Activated CD8-positive, alpha-beta memory T cell treated with anti-CD3 and anti-CD28 coated beads for 36 hours (primary cell): ENCODE results near the gene USP2. TPM values are rescaled to one million over a fixed set of nuclear protein-coding genes. Genes with fewer than 3 reads are reported as not detected.

Experiments used
- CTCF ChIA-PET: fragments of 350-600 bp; sonication (Branson Sonifier 250); formaldehyde crosslinking; loops from one replicate; lab custom pipeline; 2021; ENCODE audit warnings: antibody characterized with exemption; lab: Charles Lee
- POLR2A ChIA-PET: fragments of 350-600 bp; sonication (Branson Sonifier 250); formaldehyde crosslinking; loops from one replicate; lab custom pipeline; 2021; ENCODE audit warnings: antibody characterized with exemption; lab: Charles Lee
- total RNA-seq, 2 experiments: library from RNA; stranded (reverse); gene quantifications; one replicate each; pipeline ENCODE4 v1.2.3, GENCODE V29; 2021

USP2 gene
- total RNA-seq, 2 experiments from 2014 or later: 0.44 to 1.1 TPM

DNA sequence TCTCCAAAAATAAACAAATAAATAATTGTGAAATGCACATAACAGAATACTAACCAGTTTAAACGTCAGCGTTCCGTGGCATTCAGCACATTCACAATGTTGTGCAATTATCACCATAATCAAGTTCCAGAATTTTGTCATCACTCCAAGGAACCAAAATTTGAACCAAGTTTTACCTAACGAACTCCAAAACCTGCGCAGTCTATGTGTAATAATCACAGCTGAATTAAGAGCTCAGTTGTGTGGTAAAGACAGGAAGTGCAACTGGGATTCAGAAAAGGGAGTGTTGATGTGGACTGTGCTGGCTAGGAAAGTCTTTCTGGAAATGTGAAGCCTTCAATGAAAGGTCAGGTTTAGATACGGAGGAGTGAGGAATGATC lies 59.1 kb downstream of the USP2 start:
- ChIA-PET POLR2A (no interaction called here), CTCF (interaction anchor here (1.0 to 8.6 kb wide), 9 partner anchors 14 to 312 kb away, joined by 3 to 122 read pairs (median 4); partner anchors contain the start of genes C1QTNF5, CBL, NLRX1 and RNF26)

DNA sequence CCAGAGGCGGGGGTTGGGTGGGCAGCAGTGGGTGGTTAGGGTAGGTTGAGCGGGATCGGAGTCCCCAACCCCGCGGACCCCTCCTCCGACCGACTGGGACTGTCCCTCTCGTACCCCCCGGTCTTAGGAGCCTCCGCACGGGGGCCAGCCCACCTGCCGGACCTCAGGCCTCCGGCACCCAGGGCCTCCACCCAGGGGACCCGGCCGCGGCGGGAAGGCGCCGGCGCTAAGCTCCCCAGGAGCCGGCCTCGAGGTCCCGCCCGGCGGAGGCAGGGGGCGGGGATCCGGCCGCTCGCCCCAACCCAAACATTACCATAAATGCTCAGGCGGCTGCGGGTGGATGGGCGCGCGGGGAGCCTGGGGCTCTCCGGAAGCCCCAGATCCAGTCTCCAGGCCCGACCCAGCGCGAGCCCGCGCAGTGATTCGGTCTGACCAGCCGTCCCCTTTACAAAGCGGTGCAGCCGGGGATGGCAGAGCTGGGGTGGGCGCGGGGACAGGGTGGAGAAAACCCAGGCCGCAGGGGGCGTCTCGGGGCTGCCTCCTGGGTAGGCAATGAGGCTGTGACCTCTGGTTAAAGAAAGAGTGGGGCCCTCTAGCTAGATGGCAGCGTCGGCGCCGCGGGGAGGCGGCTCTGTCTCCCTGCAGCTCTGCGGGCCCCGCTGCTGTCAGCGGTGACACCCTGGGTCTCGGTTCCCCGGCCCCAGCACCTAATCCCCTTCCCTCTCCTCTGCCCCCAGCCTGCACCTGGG lies 60.5 kb downstream of the USP2 start:
- POLR2A ChIA-PET: interaction anchor here (0.5 to 1.4 kb wide), 2 partner anchors 115 to 236 kb away, joined by 4 to 8 read pairs; partner anchors contain the start of gene CBL

DNA sequence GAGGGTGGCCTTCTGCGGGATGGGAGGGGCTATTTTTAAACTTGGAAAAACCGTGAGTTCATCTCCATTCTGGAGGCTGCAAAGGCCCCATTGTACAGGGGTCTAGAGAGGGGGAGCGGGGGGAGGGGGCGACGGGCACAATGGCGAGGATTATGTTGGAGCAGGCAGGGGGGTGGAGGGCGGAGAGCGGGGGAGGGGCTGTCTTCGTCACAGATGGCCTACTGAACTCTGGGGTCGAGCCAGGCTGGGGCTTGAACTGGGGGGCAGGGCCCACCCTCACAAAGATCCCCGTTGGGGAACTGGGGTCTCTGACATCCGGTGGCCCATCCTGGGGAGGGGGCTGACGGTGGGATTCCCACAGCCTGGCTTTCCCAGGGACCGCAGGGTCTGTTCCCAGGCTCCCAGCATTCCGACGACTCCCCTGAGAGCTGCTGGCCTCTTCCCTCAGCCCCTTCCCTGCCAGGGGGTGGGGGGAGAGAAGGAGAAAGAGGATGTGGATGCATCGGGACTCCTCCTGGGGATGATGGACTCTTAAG lies 61.2 kb downstream of the USP2 start:
- POLR2A ChIA-PET: interaction anchor here (0.5 to 1.4 kb wide), 2 partner anchors 114 to 235 kb away, joined by 4 to 8 read pairs; partner anchors contain the start of gene CBL
- CTCF ChIA-PET: interaction anchor here (1.2 to 8.6 kb wide), 3 partner anchors 11 to 37 kb away, joined by 3 to 122 read pairs (median 4); partner anchors contain the start of genes C1QTNF5 and RNF26

More for the DNA sequence above, 60.5 kb downstream of the USP2 start:
- CTCF ChIA-PET: interaction anchor here (0.5 to 8.6 kb wide), 10 partner anchors 12 to 152 kb away, joined by 3 to 122 read pairs (median 4); partner anchors contain the start of genes C1QTNF5, CBL, NLRX1 and RNF26

DNA sequence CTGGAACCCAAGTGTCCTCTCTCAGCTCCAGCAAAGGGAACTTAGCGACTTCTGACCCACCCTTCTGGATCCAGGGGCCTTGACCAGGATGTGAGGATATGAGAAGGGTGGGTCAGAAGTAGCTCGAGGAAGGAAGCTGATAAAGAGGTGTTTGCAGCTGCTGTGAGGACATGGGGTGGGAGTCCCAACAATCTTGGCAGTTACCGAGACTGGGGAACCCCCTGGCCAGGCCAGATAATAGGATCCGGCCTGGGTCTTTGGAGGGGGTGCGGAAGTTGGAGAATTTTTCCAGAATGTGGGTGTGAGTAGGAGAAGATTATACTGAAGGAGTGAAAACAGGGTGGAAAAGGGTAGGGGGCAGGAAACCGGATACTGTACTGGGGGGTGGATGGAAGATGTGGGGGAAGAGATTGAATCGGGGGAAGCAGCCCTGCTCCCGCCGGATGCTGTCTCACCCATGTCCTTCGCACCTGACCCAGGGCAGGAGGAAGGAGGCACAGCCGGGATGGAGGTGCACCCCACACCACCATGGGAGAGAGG lies 61.7 kb downstream of the USP2 start:
- ChIA-PET POLR2A (no interaction called here), CTCF (interaction anchor here (1.0 kb wide), 1 partner anchor 14 kb away, joined by 3 read pairs; the partner anchor contains the start of gene RNF26)

DNA sequence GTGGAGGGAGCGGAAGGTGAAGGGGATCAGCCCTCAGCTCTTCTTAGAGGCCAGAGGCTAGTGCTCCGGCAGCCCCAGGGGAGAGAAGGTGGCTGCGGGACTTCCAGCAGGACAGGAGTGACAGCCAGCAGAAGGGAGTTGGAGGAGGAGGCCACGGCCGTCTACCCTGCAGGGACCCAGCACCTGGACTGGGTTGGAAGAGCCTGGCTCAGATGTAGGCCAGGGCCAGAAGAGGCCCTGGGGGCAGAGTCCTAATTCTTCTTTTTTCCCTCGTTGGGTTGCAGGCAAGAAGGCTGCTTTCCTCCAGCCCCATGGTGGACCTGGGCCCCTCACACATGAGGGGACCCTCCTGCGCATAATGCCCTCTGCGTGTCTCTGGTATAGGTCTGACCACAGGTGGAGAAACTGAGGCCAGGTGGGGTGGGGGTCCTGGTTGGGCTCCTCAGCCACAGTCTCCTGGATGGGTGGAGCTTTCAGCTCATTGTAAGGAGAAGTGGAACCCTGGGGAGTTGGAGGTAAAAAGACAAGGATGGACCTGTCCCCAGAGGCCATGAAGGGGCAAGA lies 62.3 kb downstream of the USP2 start:
- ChIA-PET POLR2A (interaction anchor here (1.0 kb wide), 1 partner anchor 113 kb away, joined by 3 read pairs; the partner anchor contains the start of gene CBL), CTCF (interaction anchor here (1.0 to 1.2 kb wide), 2 partner anchors 15 to 122 kb away, joined by 3 read pairs; partner anchors contain the start of gene RNF26)

DNA sequence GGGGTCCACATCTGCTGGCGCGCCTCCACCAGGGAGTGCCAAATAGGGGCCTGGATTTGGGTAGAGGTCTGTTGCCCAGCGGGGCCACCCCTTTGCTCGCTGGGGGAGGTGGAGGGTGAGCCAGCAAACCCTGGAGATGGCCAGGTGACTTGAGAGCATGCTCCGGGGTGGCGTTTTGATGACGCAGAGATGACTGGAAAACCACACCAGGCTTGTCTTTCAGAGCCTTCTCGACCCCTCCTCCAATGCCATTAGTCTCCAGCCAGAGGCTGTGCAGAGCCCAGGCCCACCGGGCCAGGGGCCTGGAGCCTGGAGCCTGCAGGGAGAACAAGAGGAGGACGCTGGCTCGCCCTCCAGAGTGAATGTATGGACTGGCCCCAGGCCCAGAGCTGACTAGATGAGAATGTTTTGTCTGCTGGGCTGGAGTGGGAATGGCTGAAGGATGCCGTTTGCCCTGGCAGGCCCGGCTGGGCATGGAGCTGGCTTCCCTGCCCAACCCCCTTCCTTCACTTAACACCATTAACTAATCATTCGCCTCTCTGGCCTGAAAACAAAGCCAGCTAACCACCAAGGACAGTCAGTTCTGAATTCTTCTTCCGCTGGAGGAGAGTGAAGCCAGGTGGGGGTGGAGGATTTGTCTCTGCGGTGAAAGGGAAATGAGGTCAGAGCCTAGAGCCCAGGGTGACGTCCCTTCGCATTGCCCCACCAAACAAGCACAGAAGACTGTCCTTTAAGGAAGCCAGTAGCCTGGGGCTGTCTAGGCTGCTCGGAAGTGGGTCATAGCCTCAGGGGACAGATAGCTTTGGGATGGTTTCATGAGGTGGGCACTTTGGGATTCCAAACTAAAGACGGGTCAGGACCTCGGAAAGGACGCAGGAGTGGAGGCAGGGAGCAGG lies 63.0 kb downstream of the USP2 start:
- CTCF ChIA-PET: interaction anchor here (1.0 to 1.2 kb wide), 3 partner anchors 16 to 121 kb away, joined by 3 read pairs; partner anchors contain the start of gene RNF26
- POLR2A ChIA-PET: interaction anchor here (1.0 kb wide), 1 partner anchor 112 kb away, joined by 3 read pairs; the partner anchor contains the start of gene CBL

DNA sequence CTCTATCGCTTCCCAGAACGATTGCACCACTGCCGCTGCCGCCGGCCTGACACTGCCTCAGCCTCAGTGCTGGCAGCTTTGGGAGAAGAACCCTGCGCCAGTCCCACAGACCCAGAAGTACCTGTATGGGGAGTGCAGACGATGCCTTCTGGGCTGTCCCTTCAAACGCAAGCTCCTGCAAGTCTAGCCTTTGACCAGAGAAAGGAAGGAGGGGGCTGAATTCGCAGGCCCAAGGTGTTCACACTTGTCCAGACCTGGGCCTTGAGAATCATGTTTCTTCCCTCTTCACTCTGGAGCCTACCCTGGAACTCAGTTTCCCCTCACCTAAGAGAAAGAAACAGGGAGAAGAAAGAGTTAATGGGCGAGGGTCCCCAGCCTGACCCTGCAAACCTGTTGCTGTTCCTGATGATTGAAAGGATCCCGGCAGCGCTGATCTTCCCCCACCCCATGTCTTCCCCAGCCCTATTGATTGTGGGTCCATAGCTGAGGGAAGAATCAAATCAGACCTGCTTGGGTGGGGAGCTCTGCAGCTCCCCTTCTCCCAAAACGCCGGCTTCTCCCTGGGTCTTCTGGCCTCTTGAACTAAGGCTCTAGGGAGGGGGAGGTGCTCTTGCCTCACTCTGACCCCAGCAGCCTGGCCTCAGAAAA lies 63.8 kb downstream of the USP2 start:
- ChIA-PET CTCF (interaction anchor here (1.0 to 1.2 kb wide), 3 partner anchors 21 to 121 kb away, joined by 3 read pairs; no protein-coding TSS in a partner anchor), POLR2A (interaction anchor here (1.1 kb wide), 1 partner anchor 223 kb away, joined by 4 read pairs; a partner anchor contains a TSS)

DNA sequence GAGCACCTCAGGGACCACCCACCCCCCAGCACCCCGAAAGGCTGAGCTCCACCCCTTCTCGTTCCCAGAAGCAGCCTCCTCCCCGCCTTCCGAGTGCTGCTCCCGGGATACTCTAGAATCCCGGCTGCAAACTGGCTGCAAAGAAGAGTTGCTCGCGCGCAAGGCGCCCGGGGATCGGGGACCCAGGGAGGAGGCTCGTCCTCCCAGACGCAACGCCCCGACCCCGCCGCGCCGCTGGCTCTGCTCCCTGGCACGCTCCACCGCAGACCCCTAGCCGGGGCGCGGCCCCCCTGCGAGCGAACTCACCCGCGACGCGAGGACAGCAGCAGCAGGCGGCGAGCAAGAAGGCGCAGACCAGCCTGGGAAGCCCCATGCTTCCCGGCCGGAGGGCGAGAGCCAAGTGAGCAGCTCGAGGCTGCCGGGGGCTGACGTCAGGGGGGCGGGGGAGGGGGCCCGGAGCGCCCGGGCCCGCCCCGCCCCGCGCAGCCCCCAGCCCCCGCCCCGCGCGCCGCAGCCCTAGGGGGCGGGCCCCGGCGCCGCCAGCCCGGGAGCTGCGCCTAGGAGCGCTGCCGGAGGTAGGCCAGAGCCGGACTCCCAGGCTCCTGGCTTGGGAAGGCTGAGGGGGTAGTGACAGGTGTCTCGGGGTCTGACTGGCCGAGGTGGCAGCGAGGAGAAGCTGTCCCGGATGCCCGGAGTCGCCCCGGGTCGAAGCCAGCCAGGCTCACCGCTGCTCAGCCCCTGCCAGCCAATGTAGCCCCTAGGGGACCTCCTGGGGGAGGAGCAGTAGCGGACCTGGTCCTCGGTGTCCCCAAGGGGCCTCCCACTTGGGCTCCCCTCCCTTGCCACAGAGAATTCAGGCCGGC lies 64.5 kb downstream of the USP2 start, which contains the start of gene MCAM:
Gene MCAM (minus strand): TSS at position 402 of the 863 bp plus-strand sequence. CDS start 29 bp downstream, at position 373.
- CTCF ChIA-PET: interaction anchor here (1.1 to 2.1 kb wide), 2 partner anchors 21 to 111 kb away, joined by 3 to 7 read pairs; partner anchors contain the start of gene CBL
- POLR2A ChIA-PET: interaction anchor here (1.1 to 1.2 kb wide), 2 partner anchors 54 to 222 kb away, joined by 4 to 5 read pairs; a partner anchor contains a TSS

DNA sequence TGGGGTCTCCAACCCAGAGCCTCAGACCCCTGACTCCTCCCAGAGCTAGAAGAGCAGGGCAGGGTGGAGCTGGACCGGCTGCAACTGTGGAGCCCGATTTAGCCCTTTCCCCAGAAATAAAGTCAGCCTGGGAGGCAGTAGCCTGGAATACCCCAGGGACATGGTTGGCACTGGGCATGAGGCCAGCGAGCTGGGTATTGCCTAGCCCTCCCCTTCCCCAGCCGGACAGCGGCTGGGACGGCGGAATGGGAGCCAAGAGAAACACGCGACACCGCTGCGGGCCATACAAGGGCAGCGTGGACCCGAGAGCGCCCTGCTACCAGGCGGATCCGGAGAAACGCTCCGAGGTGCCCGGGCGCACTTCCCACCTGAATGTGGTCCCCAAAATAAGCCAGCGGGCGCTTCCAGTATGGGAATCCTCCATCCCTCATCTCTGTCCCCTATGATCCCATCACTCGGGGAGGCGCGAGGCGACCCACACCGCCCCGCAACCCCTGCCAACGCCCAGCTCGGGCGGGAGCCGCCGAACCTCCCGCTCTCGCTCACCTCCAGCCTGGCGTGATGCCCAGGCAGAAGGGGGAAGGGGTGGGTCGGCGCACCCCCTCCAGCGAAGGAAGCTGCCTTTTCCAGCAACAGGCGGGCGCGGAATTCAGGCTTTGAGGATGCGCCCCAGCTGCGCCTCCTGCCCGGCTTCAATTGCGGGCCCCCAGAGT lies 65.3 kb downstream of the USP2 start:
- ChIA-PET CTCF (interaction anchor here (0.9 to 2.1 kb wide), 5 partner anchors 8 to 110 kb away, joined by 3 to 7 read pairs (median 3); partner anchors contain the start of gene CBL), POLR2A (interaction anchor here (1.2 kb wide), 1 partner anchor 53 kb away, joined by 5 read pairs; no protein-coding TSS in a partner anchor)

DNA sequence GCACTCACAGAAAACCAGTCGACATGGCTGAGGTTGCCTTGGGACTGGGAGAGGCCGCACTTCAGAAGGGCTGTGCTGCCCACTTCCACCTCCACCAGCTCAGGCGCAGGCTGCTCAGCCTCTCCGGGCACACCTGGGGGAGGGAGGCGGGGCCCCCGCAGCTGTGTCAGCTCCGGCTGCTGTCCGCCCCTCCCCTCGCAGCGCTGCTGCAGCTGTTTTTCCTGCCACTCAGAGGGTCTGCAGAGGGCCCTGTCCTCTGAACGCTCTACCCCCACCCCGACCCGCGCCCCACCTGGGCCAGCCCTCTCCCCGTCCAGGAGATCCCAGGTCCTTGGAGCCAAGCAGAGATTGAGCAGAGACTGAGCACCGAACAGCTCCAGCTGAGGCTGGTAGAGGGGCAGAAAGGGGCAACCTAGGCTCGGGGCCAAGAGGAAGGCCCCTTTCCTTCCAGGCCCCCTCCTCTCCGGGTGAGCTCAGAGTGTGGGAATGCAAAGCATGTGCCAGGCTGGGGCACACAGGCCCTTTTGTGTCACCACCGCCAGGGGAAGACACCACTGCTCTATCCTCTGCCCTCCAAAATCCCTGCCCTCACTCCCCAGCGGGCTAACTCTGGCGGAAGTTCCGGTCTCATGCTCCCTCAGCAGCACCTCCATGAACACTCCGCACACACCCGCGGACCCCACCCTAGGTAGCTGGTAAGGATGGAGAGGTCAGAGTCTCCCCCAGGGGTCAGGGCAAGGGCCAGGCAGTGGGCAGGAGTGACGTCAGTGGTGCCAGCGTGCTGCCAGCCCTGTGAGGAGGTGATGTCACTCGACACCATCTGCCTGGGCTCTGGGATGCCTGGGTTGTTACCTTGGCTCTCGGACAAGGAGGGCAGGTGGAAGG lies 66.1 kb downstream of the USP2 start:
- CTCF ChIA-PET: interaction anchor here (0.9 to 2.1 kb wide), 5 partner anchors 9 to 109 kb away, joined by 3 to 7 read pairs (median 4); partner anchors contain the start of gene CBL
- POLR2A ChIA-PET: interaction anchor here (0.6 to 1.2 kb wide), 2 partner anchors 52 to 368 kb away, joined by 3 to 5 read pairs; no protein-coding TSS in a partner anchor

DNA sequence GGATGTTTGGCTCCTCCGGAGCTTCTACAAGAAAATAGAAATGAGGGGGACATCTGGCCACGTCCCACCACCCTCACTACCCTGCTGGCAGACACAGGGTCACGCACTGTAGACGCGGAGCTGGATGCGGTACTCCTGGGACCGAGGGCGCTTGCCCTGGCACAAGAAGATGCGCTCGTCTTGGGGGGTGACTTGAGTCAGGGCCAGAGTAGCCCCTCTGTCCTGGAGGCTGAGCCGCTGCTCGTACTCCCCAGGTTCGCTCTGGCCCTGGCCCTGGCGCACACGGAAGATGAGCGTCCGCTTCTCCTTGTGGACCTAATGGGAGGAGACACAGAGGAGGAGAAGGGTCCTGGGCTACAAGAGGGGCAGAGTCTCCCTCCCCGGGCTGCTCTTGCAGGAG lies 66.8 kb downstream of the USP2 start:
- CTCF ChIA-PET: interaction anchor here (1.0 to 2.1 kb wide), 4 partner anchors 9 to 109 kb away, joined by 3 to 7 read pairs (median 4); partner anchors contain the start of gene CBL
- POLR2A ChIA-PET: no interaction called here

DNA sequence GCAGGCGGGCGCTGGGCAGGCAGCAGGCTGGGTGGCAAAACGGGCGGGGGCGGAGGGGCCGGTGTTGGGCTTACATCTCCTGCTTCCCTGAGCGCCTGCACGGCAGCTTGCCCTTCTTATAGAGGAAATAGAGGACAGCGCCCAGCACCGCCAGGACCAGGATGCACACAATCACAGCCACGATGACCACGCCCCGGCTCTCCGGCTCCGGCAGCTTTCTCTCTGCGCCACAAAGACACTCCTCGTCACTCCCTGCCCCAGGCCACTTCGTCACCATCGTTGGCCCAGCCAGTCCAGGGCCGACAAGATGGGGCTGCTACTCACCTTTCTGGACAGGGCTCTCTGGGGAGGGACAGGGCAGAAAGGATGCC lies 70.8 kb downstream of the USP2 start:
- CTCF ChIA-PET: interaction anchor here (1.2 kb wide), 2 partner anchors 12 to 26 kb away, joined by 3 read pairs; no protein-coding TSS in a partner anchor
- POLR2A ChIA-PET: no interaction called here

DNA sequence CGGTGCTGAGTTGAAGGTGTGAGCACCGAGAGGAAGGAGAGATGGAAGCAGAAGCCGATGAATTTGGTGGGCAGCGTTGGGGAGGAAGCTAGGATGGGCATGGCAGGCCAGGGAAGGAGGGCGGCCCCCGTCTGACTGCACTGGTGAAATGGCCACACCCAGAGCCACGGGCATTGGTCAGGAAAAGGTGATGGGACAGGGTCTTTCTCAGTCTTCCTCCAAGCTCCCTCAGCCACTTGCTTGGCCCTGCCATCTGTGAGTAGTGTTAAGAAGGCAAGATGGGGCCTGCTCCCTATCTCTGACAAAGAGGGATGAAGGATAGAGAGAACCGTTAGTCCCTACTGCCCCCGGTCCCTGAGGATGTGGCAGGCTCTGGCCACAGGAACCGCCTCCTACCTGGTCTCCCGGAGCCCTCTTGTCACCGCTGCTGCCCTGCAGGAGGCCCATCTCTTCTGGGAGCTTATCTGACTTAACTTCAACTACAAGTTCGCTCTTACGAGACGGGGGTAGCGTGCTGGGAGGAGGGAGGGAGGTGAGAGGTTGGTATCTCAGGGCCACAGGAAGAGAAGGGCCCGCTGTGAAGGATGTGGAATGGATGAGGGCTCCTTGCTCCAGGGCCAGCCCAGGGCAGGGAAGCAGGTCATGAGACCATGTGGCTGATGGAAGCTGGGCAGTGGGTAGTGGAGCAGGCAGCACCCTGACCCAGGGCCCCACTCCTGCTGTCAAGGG lies 71.4 kb downstream of the USP2 start:
- CTCF ChIA-PET: interaction anchor here (1.2 to 1.7 kb wide), 3 partner anchors 11 to 25 kb away, joined by 3 read pairs; no protein-coding TSS in a partner anchor
- POLR2A ChIA-PET: no interaction called here
